IPS-11a (cell line): ENCODE results near the gene ZNF460.

Experiments
- H3K4me3 ChIP-seq: one replicate; pipeline ENCODE4 v1.5.1; 2013; ENCODE audit warnings: low read depth, low read length, control low read depth

The ZNF460 gene

DNA sequence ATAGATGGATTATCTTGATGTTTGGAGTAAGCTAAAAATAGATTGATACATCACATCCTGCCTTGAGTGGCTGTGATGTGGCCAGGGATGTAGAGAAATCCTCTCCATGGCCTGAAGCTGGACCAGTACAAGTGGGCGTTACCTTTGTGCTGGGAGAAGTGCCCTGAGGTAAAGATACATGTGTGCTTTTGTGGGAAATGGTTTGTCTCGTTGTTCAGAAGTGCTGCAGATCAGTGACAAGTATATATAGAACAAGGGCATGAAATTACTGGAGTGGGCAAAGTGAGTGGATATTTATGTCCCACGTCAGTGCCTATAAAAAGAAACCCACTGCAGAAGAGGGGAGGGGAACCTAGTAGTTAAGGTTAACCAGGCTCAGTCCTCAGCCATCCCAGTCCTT lies 58.6 kb downstream of the ZNF460 start:
- no peak overlapping the region for H3K4me3 ChIP-seq

DNA sequence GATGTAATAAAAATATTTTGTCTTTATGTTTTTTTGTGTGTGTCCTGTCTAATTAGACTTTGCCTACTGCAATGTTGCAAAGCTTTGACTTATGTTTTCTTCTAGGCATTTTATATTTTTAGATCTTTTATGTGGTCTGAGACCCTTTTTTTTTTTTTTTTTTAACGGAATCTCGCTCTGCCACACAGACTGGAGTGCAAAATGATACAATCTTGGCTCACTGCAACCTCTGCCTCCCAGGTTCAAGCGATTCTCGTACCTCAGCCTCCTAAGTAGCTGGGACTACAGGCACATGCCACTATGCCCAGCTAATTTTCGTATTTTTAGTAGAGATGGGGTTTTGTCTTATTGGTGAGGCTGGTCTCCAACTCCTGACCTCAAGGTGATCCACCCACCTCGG lies 62.3 kb downstream of the ZNF460 start:
- H3K4me3 ChIP-seq: no peak overlapping the region
